Epithelial cell of proximal tubule (primary cell): Measurements from ENCODE around the gene CIROP. TPM values are rescaled to one million over a fixed set of nuclear protein-coding genes. Genes with fewer than 3 reads are reported as not detected.

Experiments used
- DNase-seq: peaks from one replicate; pipeline ENCODE4 v3.0.0-alpha.2; 2011; ENCODE audit warnings: low read depth
- H3K4me3 ChIP-seq: 2 replicates; pipeline ENCODE4 v1.5.1; 2011; ENCODE audit warnings: low read depth, mild to moderate bottlenecking, low read length
- CTCF ChIP-seq: conservative IDR thresholded peaks from 2 replicates; pipeline ENCODE4 v1.5.1; 2012; ENCODE audit warnings: low read depth, mild to moderate bottlenecking, low read length
- total RNA-seq: library from RNA; depleted of rRNA; stranded (reverse); fragments of >200 nt; gene quantifications from 2 replicates; pipeline ENCODE4 v1.2.3, GENCODE V29; 2015

The CIROP gene
- total RNA-seq, 1 donor from 2014 or later, result not detected

- no peak for DNase-seq
- TF ChIP-seq CTCF, result no peak
- H3K4me3 ChIP-seq, result no peak overlapping the region
These were observed 20.2 kb upstream of the CIROP start for GRCh38 chr14:23125011-23125410.

GRCh38 chr14:23124337-23124954, 19.7 kb upstream of the CIROP start:
- no peak for DNase-seq
- no peak overlapping the region for H3K4me3 ChIP-seq
- TF ChIP-seq CTCF, result no peak

GRCh38 chr14:23123419-23123818, 18.6 kb upstream of the CIROP start:
- DNase-seq, result no peak
- H3K4me3 ChIP-seq, result no peak overlapping the region
- no peak for TF ChIP-seq CTCF

GRCh38 chr14:23122086-23122485, 17.3 kb upstream of the CIROP start:
- DNase-seq, result no peak
- no peak overlapping the region for H3K4me3 ChIP-seq
- no peak for TF ChIP-seq CTCF

- DNase-seq, result no peak
- no peak overlapping the region for H3K4me3 ChIP-seq
- no peak for TF ChIP-seq CTCF
These were observed 16.6 kb upstream of the CIROP start for GRCh38 chr14:23121361-23121771.

- no peak overlapping the region for H3K4me3 ChIP-seq
- TF ChIP-seq CTCF, result peak; percentile 100
- DNase-seq, result no peak
These were observed 15.9 kb upstream of the CIROP start for GRCh38 chr14:23120541-23121251.
